WTC11 (cell line): ENCODE measurements around the gene SNX3. TPM values are rescaled to one million over a fixed set of nuclear protein-coding genes. Genes with fewer than 3 reads are reported as not detected.

Experiments
- ATAC-seq: fragments of 200-7000 bp; cut with Tn5 transposase; 2 replicates; pipeline ENCODE4 v1.10.0; 2021; ENCODE audit warnings: mild to moderate bottlenecking, moderate library complexity
- CTCF ChIA-PET: fragments of 300-600 bp; sonication (Branson Sonifier 250); formaldehyde crosslinking; loops from one replicate; lab custom pipeline; 2021; ENCODE audit warnings: antibody characterized with exemption; lab: Charles Lee
- POLR2A ChIA-PET: fragments of 350-600 bp; sonication (Branson Sonifier 250); formaldehyde crosslinking; loops from one replicate; lab custom pipeline; 2021; ENCODE audit warnings: antibody characterized with exemption; lab: Charles Lee
- DNase-seq: peaks from one replicate; pipeline ENCODE4 v3.0.0; 2021; ENCODE audit warnings: low spot score
- H3K27ac Mint-ChIP-seq: 2 replicates; pipeline ENCODE4 v1.8.0; 2021; ENCODE audit warnings: mixed read lengths
- H3K27me3 Mint-ChIP-seq: 2 replicates; pipeline ENCODE4 v1.8.0; 2021; ENCODE audit warnings: low read depth, mild to moderate bottlenecking, moderate library complexity, mixed read lengths
- H3K36me3 Mint-ChIP-seq: 2 replicates; pipeline ENCODE4 v1.8.0; 2021; ENCODE audit warnings: mixed read lengths
- H3K4me1 Mint-ChIP-seq: 2 replicates; pipeline ENCODE4 v1.8.0; 2022; ENCODE audit warnings: mixed read lengths
- H3K4me3 Mint-ChIP-seq: 2 replicates; pipeline ENCODE4 v1.8.0; 2021; ENCODE audit warnings: mild to moderate bottlenecking, moderate library complexity, mixed read lengths
- H3K9me3 Mint-ChIP-seq: 2 replicates; pipeline ENCODE4 v1.8.0; 2021; ENCODE audit warnings: mixed read lengths
- ELF4 ChIP-seq: sonication (generic); formaldehyde crosslinking; IDR thresholded peaks from 2 replicates; pipeline ENCODE4 v1.8.1; 2022; ENCODE audit warnings: low read depth, mild to moderate bottlenecking, moderate library complexity, missing genetic modification reagents
- JUN ChIP-seq: sonication (generic); formaldehyde crosslinking; IDR thresholded peaks from 2 replicates; pipeline ENCODE4 v1.8.0; 2023; ENCODE audit warnings: mild to moderate bottlenecking, missing genetic modification reagents
- MYBL2 ChIP-seq: sonication (generic); formaldehyde crosslinking; IDR thresholded peaks from 2 replicates; pipeline ENCODE4 v1.8.1; 2023; ENCODE audit warnings: mild to moderate bottlenecking, moderate library complexity, missing genetic modification reagents
- NFYB ChIP-seq: sonication (generic); formaldehyde crosslinking; conservative IDR thresholded peaks from 2 replicates; pipeline ENCODE4 v1.8.0; 2022; ENCODE audit warnings: low read depth, missing genetic modification reagents
- ZNF671 ChIP-seq: fragments of 250-450 bp; sonication (Bioruptor Pico); IDR thresholded peaks from 2 replicates; pipeline ENCODE4 v1.8.0; 2021; ENCODE audit warnings: mild to moderate bottlenecking
- total RNA-seq: library from RNA; stranded (reverse); gene quantifications from 3 replicates; pipeline ENCODE4 v1.2.3, GENCODE V29; 2021
- TF ChIP-seq, protein P1 (sequence below): sonication (generic); formaldehyde crosslinking; IDR thresholded peaks from 2 replicates; pipeline ENCODE4 v1.8.1; 2022; ENCODE audit warnings: mild to moderate bottlenecking, moderate library complexity, missing genetic modification reagents
- TF ChIP-seq, protein P2 (sequence below): sonication (generic); formaldehyde crosslinking; IDR thresholded peaks from 2 replicates; pipeline ENCODE4 v1.8.0; 2022; ENCODE audit warnings: mild to moderate bottlenecking, missing genetic modification reagents
- TF ChIP-seq, protein P3 (sequence below): sonication (generic); formaldehyde crosslinking; IDR thresholded peaks from 2 replicates; pipeline ENCODE4 v1.8.1; 2023; ENCODE audit warnings: mild to moderate bottlenecking, moderate library complexity, missing genetic modification reagents
- TF ChIP-seq, protein P4 (sequence below): sonication (generic); formaldehyde crosslinking; IDR thresholded peaks from 2 replicates; pipeline ENCODE4 v1.8.1; 2023; ENCODE audit warnings: mild to moderate bottlenecking, missing genetic modification reagents, moderate library complexity
- TF ChIP-seq, protein P5 (sequence below): sonication (generic); formaldehyde crosslinking; IDR thresholded peaks from 2 replicates; pipeline ENCODE4 v1.8.1; 2023; ENCODE audit warnings: mild to moderate bottlenecking, missing genetic modification reagents, moderate library complexity
- TF ChIP-seq, protein P6 (sequence below): sonication (generic); formaldehyde crosslinking; IDR thresholded peaks from 2 replicates; pipeline ENCODE4 v1.8.0; 2022; ENCODE audit warnings: mild to moderate bottlenecking, missing genetic modification reagents
- TF ChIP-seq, protein P7 (sequence below): sonication (generic); formaldehyde crosslinking; IDR thresholded peaks from 2 replicates; pipeline ENCODE4 v1.8.1; 2022; ENCODE audit warnings: low read depth, missing genetic modification reagents, borderline replicate concordance
- TF ChIP-seq, protein P8 (sequence below): fragments of 250-450 bp; sonication (Bioruptor Pico); IDR thresholded peaks from 2 replicates; pipeline ENCODE4 v1.8.0; 2021; ENCODE audit warnings: mild to moderate bottlenecking
- TF ChIP-seq, protein P9 (sequence below): sonication (generic); formaldehyde crosslinking; IDR thresholded peaks from 2 replicates; pipeline ENCODE4 v1.8.1; 2023; ENCODE audit warnings: mild to moderate bottlenecking, missing genetic modification reagents, borderline replicate concordance

SNX3 gene
- total RNA-seq, 1 experiment from 2014 or later = 66.1 TPM

DNA sequence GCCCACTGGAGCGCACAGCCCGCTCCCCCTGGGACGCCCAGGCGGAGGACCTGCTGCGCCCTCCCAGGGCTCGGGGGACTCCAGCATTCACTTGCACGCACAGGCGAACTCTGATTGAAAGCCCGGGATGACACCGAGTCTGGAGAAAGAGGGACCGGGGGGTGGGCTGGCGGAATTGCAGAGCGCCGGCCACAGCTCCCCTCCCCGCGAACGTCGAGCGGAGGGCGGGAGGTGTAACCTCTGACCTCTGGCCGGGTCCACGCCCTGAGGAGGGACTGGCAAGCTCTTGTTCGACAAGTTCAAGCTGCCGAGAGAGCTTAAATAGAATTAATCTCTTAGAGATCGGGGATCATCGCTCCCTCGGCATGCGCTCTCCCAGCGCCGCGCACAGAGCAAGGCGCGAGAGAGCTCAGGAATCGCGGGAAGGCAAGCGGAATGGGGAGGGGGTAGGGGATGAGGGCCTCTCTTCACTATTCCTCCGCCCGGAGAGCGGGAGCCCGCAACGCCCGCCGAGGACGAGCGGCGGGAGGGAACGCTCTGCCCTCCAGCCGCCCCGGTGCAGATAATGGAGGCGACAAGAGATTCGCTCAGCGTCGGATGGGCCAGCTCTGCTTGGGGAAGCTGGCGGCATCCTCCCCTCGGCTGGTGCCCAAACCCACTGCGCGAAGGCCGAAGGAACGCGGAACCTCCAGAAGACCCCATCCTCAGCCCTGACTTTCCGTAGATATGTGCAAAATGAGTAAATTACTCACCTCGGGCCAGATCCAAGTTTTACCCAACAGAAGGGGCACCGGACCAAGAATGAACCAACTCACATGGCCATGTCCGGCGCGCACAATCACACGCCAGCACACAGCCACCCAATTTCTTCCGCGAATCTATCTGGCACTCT is 95.8 kb downstream of the SNX3 start:
- Mint-ChIP-seq H3K36me3 (0 out of 2 replicates have a peak, but pooled peaks cover 3% of the 10 kb centered on the region), H3K9me3 (no peaks in the 10 kb centered on the region), H3K4me1 (peaks cover 52% of the 10 kb centered on the region), H3K4me3 (peak overlapping the region; percentile 64), H3K27ac (no peak overlapping the region), H3K27me3 (peaks cover 100% of the 10 kb centered on the region)
- ChIA-PET CTCF (interaction anchor here (1.1 to 7.3 kb wide), 5 partner anchors 11 to 360 kb away, joined by 3 to 42 read pairs (median 5); no protein-coding TSS in a partner anchor), POLR2A (interaction anchor here (1.0 to 2.1 kb wide), 3 partner anchors 9 to 32 kb away, joined by 3 to 5 read pairs (median 4); no protein-coding TSS in a partner anchor)
- TF ChIP-seq ELF4 (CRISPR knock-in tag) (no peak), MYBL2 (0 out of 2 replicates have a peak, but pooled peaks have one; percentile 33), ZNF671 (no peak)
- TF ChIP-seq, protein P1, sequence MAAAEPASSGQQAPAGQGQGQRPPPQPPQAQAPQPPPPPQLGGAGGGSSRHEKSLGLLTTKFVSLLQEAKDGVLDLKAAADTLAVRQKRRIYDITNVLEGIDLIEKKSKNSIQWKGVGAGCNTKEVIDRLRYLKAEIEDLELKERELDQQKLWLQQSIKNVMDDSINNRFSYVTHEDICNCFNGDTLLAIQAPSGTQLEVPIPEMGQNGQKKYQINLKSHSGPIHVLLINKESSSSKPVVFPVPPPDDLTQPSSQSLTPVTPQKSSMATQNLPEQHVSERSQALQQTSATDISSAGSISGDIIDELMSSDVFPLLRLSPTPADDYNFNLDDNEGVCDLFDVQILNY (CRISPR knock-in tag) = 0 out of 2 replicates have a peak, but pooled peaks have one; percentile 41
- TF ChIP-seq, protein P2, sequence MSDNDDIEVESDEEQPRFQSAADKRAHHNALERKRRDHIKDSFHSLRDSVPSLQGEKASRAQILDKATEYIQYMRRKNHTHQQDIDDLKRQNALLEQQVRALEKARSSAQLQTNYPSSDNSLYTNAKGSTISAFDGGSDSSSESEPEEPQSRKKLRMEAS (CRISPR knock-in tag) = peak; percentile 31; the same call in 1 of the 2 replicates
- TF ChIP-seq, protein P3, sequence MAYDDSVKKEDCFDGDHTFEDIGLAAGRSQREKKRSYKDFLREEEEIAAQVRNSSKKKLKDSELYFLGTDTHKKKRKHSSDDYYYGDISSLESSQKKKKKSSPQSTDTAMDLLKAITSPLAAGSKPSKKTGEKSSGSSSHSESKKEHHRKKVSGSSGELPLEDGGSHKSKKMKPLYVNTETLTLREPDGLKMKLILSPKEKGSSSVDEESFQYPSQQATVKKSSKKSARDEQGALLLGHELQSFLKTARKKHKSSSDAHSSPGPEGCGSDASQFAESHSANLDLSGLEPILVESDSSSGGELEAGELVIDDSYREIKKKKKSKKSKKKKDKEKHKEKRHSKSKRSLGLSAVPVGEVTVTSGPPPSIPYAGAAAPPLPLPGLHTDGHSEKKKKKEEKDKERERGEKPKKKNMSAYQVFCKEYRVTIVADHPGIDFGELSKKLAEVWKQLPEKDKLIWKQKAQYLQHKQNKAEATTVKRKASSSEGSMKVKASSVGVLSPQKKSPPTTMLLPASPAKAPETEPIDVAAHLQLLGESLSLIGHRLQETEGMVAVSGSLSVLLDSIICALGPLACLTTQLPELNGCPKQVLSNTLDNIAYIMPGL = peak; percentile 19; the same call in 1 of the 2 replicates
- ATAC-seq (peak; percentile 10), DNase-seq (peak; percentile 66)

DNA sequence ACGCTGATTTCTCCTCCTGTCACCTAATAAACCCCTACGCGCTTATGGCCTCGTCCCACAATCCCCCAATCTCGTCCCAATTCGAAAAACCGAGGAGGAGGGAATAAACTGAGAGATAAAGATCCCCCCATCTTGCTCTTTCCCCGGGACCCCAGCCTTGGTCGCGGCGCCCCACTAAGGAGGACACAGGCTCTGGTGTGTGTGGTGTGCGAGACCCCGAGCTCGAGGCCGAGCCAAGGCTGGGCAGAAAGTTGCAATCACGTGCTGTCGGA is 96.4 kb downstream of the SNX3 start:
- TF ChIP-seq, protein P4, sequence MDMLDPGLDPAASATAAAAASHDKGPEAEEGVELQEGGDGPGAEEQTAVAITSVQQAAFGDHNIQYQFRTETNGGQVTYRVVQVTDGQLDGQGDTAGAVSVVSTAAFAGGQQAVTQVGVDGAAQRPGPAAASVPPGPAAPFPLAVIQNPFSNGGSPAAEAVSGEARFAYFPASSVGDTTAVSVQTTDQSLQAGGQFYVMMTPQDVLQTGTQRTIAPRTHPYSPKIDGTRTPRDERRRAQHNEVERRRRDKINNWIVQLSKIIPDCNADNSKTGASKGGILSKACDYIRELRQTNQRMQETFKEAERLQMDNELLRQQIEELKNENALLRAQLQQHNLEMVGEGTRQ (CRISPR knock-in tag) = peak; percentile 66; the same call in 1 of the 2 replicates
- TF ChIP-seq, protein P5, sequence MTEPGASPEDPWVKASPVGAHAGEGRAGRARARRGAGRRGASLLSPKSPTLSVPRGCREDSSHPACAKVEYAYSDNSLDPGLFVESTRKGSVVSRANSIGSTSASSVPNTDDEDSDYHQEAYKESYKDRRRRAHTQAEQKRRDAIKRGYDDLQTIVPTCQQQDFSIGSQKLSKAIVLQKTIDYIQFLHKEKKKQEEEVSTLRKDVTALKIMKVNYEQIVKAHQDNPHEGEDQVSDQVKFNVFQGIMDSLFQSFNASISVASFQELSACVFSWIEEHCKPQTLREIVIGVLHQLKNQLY (CRISPR knock-in tag) = no peak
- TF ChIP-seq, protein P6, sequence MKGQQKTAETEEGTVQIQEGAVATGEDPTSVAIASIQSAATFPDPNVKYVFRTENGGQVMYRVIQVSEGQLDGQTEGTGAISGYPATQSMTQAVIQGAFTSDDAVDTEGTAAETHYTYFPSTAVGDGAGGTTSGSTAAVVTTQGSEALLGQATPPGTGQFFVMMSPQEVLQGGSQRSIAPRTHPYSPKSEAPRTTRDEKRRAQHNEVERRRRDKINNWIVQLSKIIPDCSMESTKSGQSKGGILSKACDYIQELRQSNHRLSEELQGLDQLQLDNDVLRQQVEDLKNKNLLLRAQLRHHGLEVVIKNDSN (CRISPR knock-in tag) = peak; percentile 71
- no peak overlapping the region for H3K27ac Mint-ChIP-seq
- peaks cover 56% of the 10 kb centered on the region for H3K4me1 Mint-ChIP-seq
- H3K9me3 Mint-ChIP-seq = no peaks in the 10 kb centered on the region
- peaks cover 100% of the 10 kb centered on the region for H3K27me3 Mint-ChIP-seq
- 0 out of 2 replicates have a peak, but pooled peaks cover 3% of the 10 kb centered on the region for H3K36me3 Mint-ChIP-seq
- ChIA-PET CTCF (interaction anchor here (1.1 to 7.3 kb wide), 5 partner anchors 11 to 360 kb away, joined by 3 to 42 read pairs (median 5); no protein-coding TSS in a partner anchor), POLR2A (interaction anchor here (1.0 to 2.1 kb wide), 3 partner anchors 10 to 31 kb away, joined by 3 to 5 read pairs (median 4); no protein-coding TSS in a partner anchor)
- peak overlapping the region; percentile 64 for H3K4me3 Mint-ChIP-seq
- ATAC-seq (no peak), DNase-seq (no peak)

DNA sequence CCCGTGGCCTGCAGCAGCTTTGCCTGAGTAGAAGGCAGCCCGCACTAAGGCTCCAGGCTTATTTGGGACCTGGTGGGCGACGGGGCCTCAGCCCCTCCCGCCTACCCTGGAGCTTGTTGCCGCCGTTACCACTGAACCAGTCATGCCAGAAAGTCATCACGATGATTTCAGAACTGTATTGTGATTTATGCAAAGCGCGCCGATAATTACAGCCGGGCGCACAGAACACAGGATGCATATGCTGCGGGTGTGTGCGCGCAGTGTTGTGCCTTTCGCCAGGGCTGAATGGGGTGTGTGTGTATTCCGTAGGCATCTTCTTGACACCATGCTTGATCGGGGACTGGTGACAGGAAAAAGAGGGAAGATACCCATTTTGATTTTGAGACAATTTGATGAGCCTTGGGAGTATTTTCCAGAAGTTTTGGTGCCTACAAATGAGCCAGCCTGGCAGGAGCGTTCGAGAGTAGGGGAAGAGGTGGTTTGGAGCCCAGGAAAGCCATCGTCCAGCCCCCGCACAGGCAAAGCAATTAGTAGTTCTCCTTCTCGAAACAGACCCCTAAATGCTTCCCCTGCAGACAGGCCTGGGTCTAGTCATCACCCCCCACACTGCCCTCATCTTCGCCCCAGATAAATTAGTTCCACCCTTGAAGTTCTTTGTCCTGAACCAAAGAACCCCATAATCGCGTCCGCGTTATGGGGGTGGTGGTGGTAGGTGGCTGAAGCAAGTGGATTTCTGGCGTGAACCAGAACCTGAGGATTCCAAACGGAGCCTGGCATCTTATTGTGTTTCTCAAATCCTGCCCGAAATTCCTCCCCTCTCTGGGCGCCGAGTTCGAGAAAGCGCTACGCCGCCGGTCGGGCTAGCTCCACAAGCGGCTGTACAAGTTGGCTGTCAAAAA is 96.9 kb downstream of the SNX3 start:
- ATAC-seq (no peak), DNase-seq (no peak)
- Mint-ChIP-seq H3K4me1 (peaks cover 50% of the 10 kb centered on the region), H3K27ac (no peak overlapping the region), H3K36me3 (0 out of 2 replicates have a peak, but pooled peaks cover 3% of the 10 kb centered on the region), H3K27me3 (peaks cover 100% of the 10 kb centered on the region), H3K4me3 (peak overlapping the region; percentile 64), H3K9me3 (no peaks in the 10 kb centered on the region)
- TF ChIP-seq NFYB (CRISPR knock-in tag) = no peak
- TF ChIP-seq, protein P7, sequence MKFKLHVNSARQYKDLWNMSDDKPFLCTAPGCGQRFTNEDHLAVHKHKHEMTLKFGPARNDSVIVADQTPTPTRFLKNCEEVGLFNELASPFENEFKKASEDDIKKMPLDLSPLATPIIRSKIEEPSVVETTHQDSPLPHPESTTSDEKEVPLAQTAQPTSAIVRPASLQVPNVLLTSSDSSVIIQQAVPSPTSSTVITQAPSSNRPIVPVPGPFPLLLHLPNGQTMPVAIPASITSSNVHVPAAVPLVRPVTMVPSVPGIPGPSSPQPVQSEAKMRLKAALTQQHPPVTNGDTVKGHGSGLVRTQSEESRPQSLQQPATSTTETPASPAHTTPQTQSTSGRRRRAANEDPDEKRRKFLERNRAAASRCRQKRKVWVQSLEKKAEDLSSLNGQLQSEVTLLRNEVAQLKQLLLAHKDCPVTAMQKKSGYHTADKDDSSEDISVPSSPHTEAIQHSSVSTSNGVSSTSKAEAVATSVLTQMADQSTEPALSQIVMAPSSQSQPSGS (CRISPR knock-in tag) = no peak
- no peak for TF ChIP-seq JUN (CRISPR knock-in tag)
- TF ChIP-seq, protein P8, sequence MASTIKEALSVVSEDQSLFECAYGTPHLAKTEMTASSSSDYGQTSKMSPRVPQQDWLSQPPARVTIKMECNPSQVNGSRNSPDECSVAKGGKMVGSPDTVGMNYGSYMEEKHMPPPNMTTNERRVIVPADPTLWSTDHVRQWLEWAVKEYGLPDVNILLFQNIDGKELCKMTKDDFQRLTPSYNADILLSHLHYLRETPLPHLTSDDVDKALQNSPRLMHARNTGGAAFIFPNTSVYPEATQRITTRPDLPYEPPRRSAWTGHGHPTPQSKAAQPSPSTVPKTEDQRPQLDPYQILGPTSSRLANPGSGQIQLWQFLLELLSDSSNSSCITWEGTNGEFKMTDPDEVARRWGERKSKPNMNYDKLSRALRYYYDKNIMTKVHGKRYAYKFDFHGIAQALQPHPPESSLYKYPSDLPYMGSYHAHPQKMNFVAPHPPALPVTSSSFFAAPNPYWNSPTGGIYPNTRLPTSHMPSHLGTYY (CRISPR knock-in tag) = no peak
- TF ChIP-seq, protein P9, sequence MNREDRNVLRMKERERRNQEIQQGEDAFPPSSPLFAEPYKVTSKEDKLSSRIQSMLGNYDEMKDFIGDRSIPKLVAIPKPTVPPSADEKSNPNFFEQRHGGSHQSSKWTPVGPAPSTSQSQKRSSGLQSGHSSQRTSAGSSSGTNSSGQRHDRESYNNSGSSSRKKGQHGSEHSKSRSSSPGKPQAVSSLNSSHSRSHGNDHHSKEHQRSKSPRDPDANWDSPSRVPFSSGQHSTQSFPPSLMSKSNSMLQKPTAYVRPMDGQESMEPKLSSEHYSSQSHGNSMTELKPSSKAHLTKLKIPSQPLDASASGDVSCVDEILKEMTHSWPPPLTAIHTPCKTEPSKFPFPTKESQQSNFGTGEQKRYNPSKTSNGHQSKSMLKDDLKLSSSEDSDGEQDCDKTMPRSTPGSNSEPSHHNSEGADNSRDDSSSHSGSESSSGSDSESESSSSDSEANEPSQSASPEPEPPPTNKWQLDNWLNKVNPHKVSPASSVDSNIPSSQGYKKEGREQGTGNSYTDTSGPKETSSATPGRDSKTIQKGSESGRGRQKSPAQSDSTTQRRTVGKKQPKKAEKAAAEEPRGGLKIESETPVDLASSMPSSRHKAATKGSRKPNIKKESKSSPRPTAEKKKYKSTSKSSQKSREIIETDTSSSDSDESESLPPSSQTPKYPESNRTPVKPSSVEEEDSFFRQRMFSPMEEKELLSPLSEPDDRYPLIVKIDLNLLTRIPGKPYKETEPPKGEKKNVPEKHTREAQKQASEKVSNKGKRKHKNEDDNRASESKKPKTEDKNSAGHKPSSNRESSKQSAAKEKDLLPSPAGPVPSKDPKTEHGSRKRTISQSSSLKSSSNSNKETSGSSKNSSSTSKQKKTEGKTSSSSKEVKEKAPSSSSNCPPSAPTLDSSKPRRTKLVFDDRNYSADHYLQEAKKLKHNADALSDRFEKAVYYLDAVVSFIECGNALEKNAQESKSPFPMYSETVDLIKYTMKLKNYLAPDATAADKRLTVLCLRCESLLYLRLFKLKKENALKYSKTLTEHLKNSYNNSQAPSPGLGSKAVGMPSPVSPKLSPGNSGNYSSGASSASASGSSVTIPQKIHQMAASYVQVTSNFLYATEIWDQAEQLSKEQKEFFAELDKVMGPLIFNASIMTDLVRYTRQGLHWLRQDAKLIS = no peak
- ChIA-PET POLR2A (interaction anchor here (2.1 kb wide), 1 partner anchor 12 kb away, joined by 5 read pairs; no protein-coding TSS in a partner anchor), CTCF (interaction anchor here (1.1 to 7.3 kb wide), 5 partner anchors 11 to 328 kb away, joined by 3 to 42 read pairs (median 15); no protein-coding TSS in a partner anchor)
